Measurements from ENCODE around the gene B4GALT3. TPM values are rescaled to one million over a fixed set of nuclear protein-coding genes. Genes with fewer than 3 reads are reported as not detected.

Gene B4GALT3
- total RNA-seq (2014; rRNA removed; shearing (Covaris generic)) = 36.2 and 39.1 TPM in 2 replicates
- 41.7 and 49.8 TPM in 2 replicates for total RNA-seq (2022)
- percentile 75 among the genes with signal in this experiment for Bru-seq, nascent RNA
- percentile 78 among the genes with signal in this experiment for BruChase-seq, experiment 1, labeled RNA remaining after a 6-hour chase
- BruChase-seq, experiment 2, labeled RNA remaining after a 2-hour chase = percentile 88 among the genes with signal in this experiment
- long read RNA-seq, transcript B4GALT3-201 (8 exons, 1,911 nt) = major isoform, 28 of 81 reads
- long read RNA-seq, transcript B4GALT3-213 (8 exons, 2,414 nt) = minor isoform, 22 of 81 reads
- long read RNA-seq, partial matches to known transcripts = 9 of 81 reads
- long read RNA-seq, other reads (novel, unspliced or antisense) = 19 of 81 reads

- ChIA-PET POLR2A (interaction anchor here (0.6 to 3.1 kb wide), 7 partner anchors 9 to 524 kb away, joined by 3 to 23 read pairs (median 5); partner anchors contain the start of genes NDUFS2, PPOX and TOMM40L), CTCF (ENCODE audit: unreplicated experiment) (interaction anchor here (0.6 to 1.8 kb wide), 5 partner anchors 11 to 131 kb away, joined by 3 to 15 read pairs (median 4); partner anchors contain the start of genes DEDD, PPOX and TOMM40L)
- peak within 1 kb of the TSS; percentile 60 for H3K27ac ChIP-seq (ENCODE audit: low read depth, low read length, poor library complexity, severe bottlenecking)
- peak within 1 kb of the TSS; percentile 86 for H3K4me3 ChIP-seq (ENCODE audit: low read depth, low read length, poor library complexity, severe bottlenecking)
- peak; percentile 87 for DNase-seq (ENCODE audit: low spot score)
- TF ChIP-seq EZH2phosphoT487 (IDR thresholded peaks at IDR 0.05; ENCODE audit: borderline replicate concordance, low read depth, low read length) = no peak
- TF ChIP-seq CTCF (conservative IDR thresholded peaks at IDR 0.05; ENCODE audit: low read length) = peak; percentile 40; the same call in 1 of the 2 replicates
- H3K9me2 ChIP-seq (ENCODE audit: insufficient read depth, low read length) = no peaks in the 10 kb centered on the region
- peak within 1 kb of the TSS; percentile 51 for H2AFZ ChIP-seq (ENCODE audit: low read length)
- BruUV-seq (replicated peaks) = no TSS peak
- H4K20me1 ChIP-seq (ENCODE audit: insufficient read depth, low read length) = no peaks in the 10 kb centered on the region
- peak within 1 kb of the TSS; percentile 99 for H3K4me2 ChIP-seq (ENCODE audit: low read length)
- H3K79me2 ChIP-seq (ENCODE audit: insufficient read depth, low read depth, low read length) = peaks cover 9% of the 10 kb centered on the region; the same call in 1 of the 2 replicates
- peaks cover 33% of the 10 kb centered on the region for H3K4me1 ChIP-seq (ENCODE audit: insufficient read depth, low read length, poor library complexity, severe bottlenecking)
- intact Hi-C loops (cut with micrococcal nuclease; ENCODE audit: unreplicated experiment) = loop anchor here (1.0 kb wide), 2 partner anchors 11 to 48 kb away; partner anchors contain the start of gene PPOX
- no peaks in the 10 kb centered on the region for H3K9me3 ChIP-seq (ENCODE audit: low read length)
- peaks cover 31% of the 10 kb centered on the region for H3K36me3 ChIP-seq (ENCODE audit: insufficient read depth, low read length)
These were observed at the start of gene B4GALT3 for GRCh38 chr1:161177112-161177935. TSS of gene B4GALT3 (minus strand) at chr1:161177507. CDS start at chr1:161176060, 1,447 bp downstream.

- intact Hi-C loops (cut with micrococcal nuclease; ENCODE audit: unreplicated experiment) = loop anchor here (1.0 to 2.0 kb wide), 3 partner anchors 65 to 156 kb away; no protein-coding TSS in a partner anchor
- Histone ChIP-seq H3K9me3 (ENCODE audit: low read length) (no peaks in the 10 kb centered on the region), H3K79me2 (ENCODE audit: insufficient read depth, low read depth, low read length) (no peaks in the 10 kb centered on the region), H3K4me2 (ENCODE audit: low read length) (peak overlapping the region; percentile 78), H3K27ac (ENCODE audit: low read depth, low read length, poor library complexity, severe bottlenecking) (peak overlapping the region; percentile 35), H3K4me3 (ENCODE audit: low read depth, low read length, poor library complexity, severe bottlenecking) (peak overlapping the region; percentile 73), H3K9me2 (ENCODE audit: insufficient read depth, low read length) (no peaks in the 10 kb centered on the region), H3K4me1 (ENCODE audit: insufficient read depth, low read length, poor library complexity, severe bottlenecking) (peaks cover 24% of the 10 kb centered on the region), H4K20me1 (ENCODE audit: insufficient read depth, low read length) (no peaks in the 10 kb centered on the region), H2AFZ (ENCODE audit: low read length) (peak overlapping the region; percentile 40; the same call in 1 of the 2 replicates), H3K36me3 (ENCODE audit: insufficient read depth, low read length) (peaks cover 24% of the 10 kb centered on the region)
- ChIA-PET POLR2A (interaction anchor here (0.8 to 2.2 kb wide), 10 partner anchors 8 to 155 kb away, joined by 3 to 12 read pairs (median 3); partner anchors contain the start of gene NDUFS2), CTCF (ENCODE audit: unreplicated experiment) (interaction anchor here (0.9 to 1.9 kb wide), 4 partner anchors 10 to 156 kb away, joined by 3 to 9 read pairs (median 4); no protein-coding TSS in a partner anchor)
- TF ChIP-seq CTCF (conservative IDR thresholded peaks at IDR 0.05; ENCODE audit: low read length) (no peak), EZH2phosphoT487 (IDR thresholded peaks at IDR 0.05; ENCODE audit: borderline replicate concordance, low read depth, low read length) (no peak)
- BruUV-seq (replicated peaks) = no TSS peak
- no peak for DNase-seq (ENCODE audit: low spot score)
These were observed 49.5 kb upstream of the B4GALT3 start for GRCh38 chr1:161226759-161227158.

Data from OCI-LY7 (cell line).